ENCODE measurements around the gene DAZAP2. TPM values are rescaled to one million over a fixed set of nuclear protein-coding genes. Genes with fewer than 3 reads are reported as not detected.

The DAZAP2 gene
- total and polyA plus RNA-seq, 2 of the 4 experiments (the other 2 are of a cell fraction), result 62.2 to 202 TPM

GRCh38 chr12:51262758-51263177 lies 24.1 kb downstream of the DAZAP2 start:
- WGBS, 2 experiments (ENCODE audit: extremely low coverage in 2 of 2, insufficient read length in 1 of 2), result no CpG with 5 or more reads among the region's 7 CpGs
- H4K20me1 ChIP-seq (ENCODE audit: insufficient read depth, low read length), result no peaks in the 10 kb centered on the region
- POLR2A ChIA-PET (ENCODE audit: unreplicated experiment), result no interaction called here
- no peak overlapping the region for H3K9ac ChIP-seq (ENCODE audit: low read depth, low read length)
- no peak overlapping the region for H2BK20ac ChIP-seq (ENCODE audit: low read depth, low read length)
- H2AFZ ChIP-seq (replicated peaks; ENCODE audit: low read length, poor library complexity), result no peak overlapping the region
- 0 out of 2 replicates have a peak, but pooled peaks cover 2% of the 10 kb centered on the region for H3K4me1 ChIP-seq (ENCODE audit: control insufficient read depth, insufficient read depth, low read length)
- no peak overlapping the region for H3K4me2 ChIP-seq (ENCODE audit: low read depth, low read length)
- H3K27ac ChIP-seq (ENCODE audit: insufficient read depth, low read length), result no peak overlapping the region
- no peak overlapping the region for H3K4ac ChIP-seq (ENCODE audit: low read depth, low read length)
- H3K23ac ChIP-seq (ENCODE audit: low read depth, low read length), result no peak overlapping the region
- no peak overlapping the region for H3K18ac ChIP-seq (ENCODE audit: low read depth, low read length)
- DNase-seq (peak; percentile 48), ATAC-seq (ENCODE audit: low read depth) (peak; percentile 53)
- H3K14ac ChIP-seq (replicated peaks; ENCODE audit: low read depth, low read length), result no peak overlapping the region
- dilution Hi-C loops (cut with HindIII; ENCODE audit: low sequenced_read_pairs, unreplicated experiment) (no loop called here), in situ Hi-C loops (cut with MboI; ENCODE audit: low sequenced_read_pairs) (no loop called here), intact Hi-C loops (cut with micrococcal nuclease) (no loop called here)
- CTCF ChIA-PET, result interaction anchor here (0.7 to 1.2 kb wide), 3 partner anchors 15 to 76 kb away, joined by 3 to 4 read pairs (median 4); no protein-coding TSS in a partner anchor
- no peak overlapping the region for H2BK120ac ChIP-seq (ENCODE audit: low read depth, low read length)
- H3K56ac ChIP-seq (ENCODE audit: extremely low read depth, insufficient read depth, low read length), result no peak overlapping the region
- no peak overlapping the region for H2AK5ac ChIP-seq (ENCODE audit: low read depth, low read length)
- H3K9me1 ChIP-seq (ENCODE audit: insufficient read depth, low read length), result peaks cover 10% of the 10 kb centered on the region; the same call in 1 of the 2 replicates
- H2AK9ac ChIP-seq (replicated peaks; ENCODE audit: low read depth, low read length, poor library complexity), result no peak overlapping the region
- H3K27me3 ChIP-seq (ENCODE audit: control insufficient read depth, insufficient read depth, low read length), result no peaks in the 10 kb centered on the region
- H3K79me1 ChIP-seq (ENCODE audit: low read depth in 1 of 2, low read length in 2 of 2), result peaks cover 24 to 49% of the 10 kb centered on the region in 2 experiments; a peak in 3 of 4 replicates
- no peak overlapping the region for H2BK5ac ChIP-seq (ENCODE audit: low read depth, low read length, poor library complexity, severe bottlenecking)
- no peak for TF ChIP-seq RAD21 (IDR thresholded peaks at IDR 0.05; ENCODE audit: low read length)
- 0 out of 2 replicates have a peak, but pooled peaks have one; percentile 18 for TF ChIP-seq SMC3 (IDR thresholded peaks at IDR 0.05; ENCODE audit: low read depth, low read length)
- no peak for TF ChIP-seq RCOR1 (IDR thresholded peaks at IDR 0.05; ENCODE audit: insufficient replicate concordance, low read length)
- peak; percentile 33; the same call in 1 of the 2 replicates for TF ChIP-seq CTCF (conservative IDR thresholded peaks at IDR 0.05; ENCODE audit: low read depth, low read length)
- TF ChIP-seq FOS (IDR thresholded peaks at IDR 0.05; ENCODE audit: low read depth, low read length), result peak; percentile 39; the same call in 1 of the 2 replicates
- no peaks in the 10 kb centered on the region for H3K36me3 ChIP-seq (ENCODE audit: control insufficient read depth, insufficient read depth, low read length)
- H2BK15ac ChIP-seq (ENCODE audit: low read depth, low read length), result no peak overlapping the region
- no peak overlapping the region for H4K8ac ChIP-seq (ENCODE audit: low read depth in 2 of 2, low read length in 2 of 2)
- no TSS peak for BruUV-seq (replicated peaks)
- no peak overlapping the region for H3K4me3 ChIP-seq (ENCODE audit: insufficient read depth, low read depth, low read length)
- H3K9me3 ChIP-seq (ENCODE audit: control insufficient read depth, insufficient read depth, low read length), result no peaks in the 10 kb centered on the region
- no peak overlapping the region for H4K91ac ChIP-seq (ENCODE audit: insufficient read depth, low read depth, low read length)
- no peak overlapping the region for H4K5ac ChIP-seq (ENCODE audit: low read depth, low read length)
